Prostate gland (tissue), 2 donors: ENCODE measurements around the gene CXCR2.

Experiments used
- CTCF ChIP-seq, 4 experiments: fragments of 200-600 bp in 2 of 4; fragments of 450-650 bp in 2 of 4; sonication (generic) in 2 of 4; IDR thresholded peaks; 1 replicate in 3 of 4; 2 replicates in 1 of 4; pipeline ENCODE4 v1.5.1; 2016 to 2019; ENCODE audit warnings: antibody characterized with exemption in 4 of 4, mild to moderate bottlenecking in 2 of 4, moderate library complexity in 2 of 4
- POLR2A ChIP-seq: fragments of 450-650 bp; IDR thresholded peaks from one replicate; pipeline ENCODE4 v1.6.1; 2016; ENCODE audit warnings: antibody characterized with exemption, mild to moderate bottlenecking

GRCh38 chr2:218172845-218173244 lies 47.0 kb downstream of the CXCR2 start:
- TF ChIP-seq CTCF (IDR thresholded peaks at IDR 0.05) (no peak), POLR2A (no peak)
